PC-3 (cell line): ENCODE results near the gene USH1G. TPM values are rescaled to one million over a fixed set of nuclear protein-coding genes. Genes with fewer than 3 reads are reported as not detected.
A peak's percentile ranks its signal among the peaks of the same experiment; 100 is the strongest.

Experiments
- ATAC-seq: fragments of 200-7000 bp; cut with Tn5 transposase; 2 replicates; pipeline ENCODE4 v1.9.1; 2020; ENCODE audit warnings: mild to moderate bottlenecking, moderate library complexity
- BruUV-seq: library from RNA; stranded (reverse); fragments of 400-500 nt; replicated peaks from 2 replicates; lab custom pipeline; 2021; lab: Mats Ljungman, UMichigan
- CTCF ChIA-PET: fragments of 300-600 bp; sonication (Branson Sonifier 250); formaldehyde crosslinking; loops from one replicate; lab custom pipeline; 2022; ENCODE audit warnings: antibody characterized with exemption; lab: Charles Lee
- POLR2A ChIA-PET: fragments of 300-600 bp; sonication (Branson Sonifier 250); formaldehyde crosslinking; loops from one replicate; lab custom pipeline; 2022; ENCODE audit warnings: antibody characterized with exemption; ENCODE audit not compliant: unreplicated experiment; lab: Charles Lee
- DNase-seq: peaks from one replicate; pipeline ENCODE4 v3.0.0-alpha.2; 2015
- H2AFZ ChIP-seq: fragments of 300-600 bp; sonication (generic); 2 replicates; pipeline ENCODE4 v1.6.0; 2016; ENCODE audit warnings: antibody characterized with exemption, low read length
- H3F3A ChIP-seq: fragments of 300-600 bp; sonication (generic); one replicate; pipeline ENCODE4 v1.6.0; 2017; ENCODE audit warnings: antibody characterized with exemption, low read length, control low read depth, mild to moderate bottlenecking; ENCODE audit not compliant: unreplicated experiment
- H3K27ac ChIP-seq: fragments of 300-600 bp; sonication (generic); 2 replicates; pipeline ENCODE4 v1.5.1; 2016; ENCODE audit warnings: mild to moderate bottlenecking, low read length
- H3K27me3 ChIP-seq: fragments of 300-600 bp; sonication (generic); 2 replicates; pipeline ENCODE4 v1.6.1; 2016; ENCODE audit warnings: low read length, mixed read lengths
- H3K36me3 ChIP-seq: fragments of 300-600 bp; sonication (generic); 2 replicates; pipeline ENCODE4 v1.6.1; 2016; ENCODE audit warnings: low read depth, mixed run types, low read length, mixed read lengths
- H3K4me1 ChIP-seq: fragments of 300-600 bp; sonication (generic); 2 replicates; pipeline ENCODE4 v1.5.1; 2016; ENCODE audit warnings: low read length; ENCODE audit not compliant: insufficient read depth
- H3K4me2 ChIP-seq: fragments of 300-600 bp; sonication (generic); 2 replicates; pipeline ENCODE4 v1.6.0; 2016; ENCODE audit warnings: low read length
- H3K4me3 ChIP-seq: fragments of 300-600 bp; sonication (generic); 2 replicates; pipeline ENCODE4 v1.5.1; 2016; ENCODE audit warnings: mild to moderate bottlenecking, low read length, mixed read lengths
- H3K79me2 ChIP-seq: fragments of 300-600 bp; sonication (generic); 2 replicates; pipeline ENCODE4 v1.6.1; 2017; ENCODE audit warnings: low read length, mixed read lengths
- H3K9ac ChIP-seq: fragments of 300-600 bp; sonication (generic); 2 replicates; pipeline ENCODE4 v1.6.0; 2016; ENCODE audit warnings: mild to moderate bottlenecking, low read length
- H3K9me2 ChIP-seq: fragments of 300-600 bp; sonication (generic); replicated peaks from 2 replicates; pipeline ENCODE4 v1.6.1; 2016; ENCODE audit warnings: mixed run types, low read length, mixed read lengths
- H3K9me3 ChIP-seq: fragments of 300-600 bp; sonication (generic); 2 replicates; pipeline ENCODE4 v1.6.1; 2016; ENCODE audit warnings: low read length, mixed read lengths
- H4K20me1 ChIP-seq: fragments of 300-600 bp; sonication (generic); 2 replicates; pipeline ENCODE4 v1.6.1; 2016; ENCODE audit warnings: low read length, mixed read lengths
- EZH2 ChIP-seq: fragments of 300-600 bp; sonication (generic); IDR thresholded peaks from one replicate; pipeline ENCODE4 v1.6.1; 2017; ENCODE audit warnings: antibody characterized with exemption, mild to moderate bottlenecking, low read length; ENCODE audit not compliant: unreplicated experiment
- EZH2phosphoT487 ChIP-seq: fragments of 300-600 bp; sonication (generic); IDR thresholded peaks from 2 replicates; pipeline ENCODE4 v1.6.1; 2018; ENCODE audit warnings: mild to moderate bottlenecking, antibody characterized with exemption, low read length, borderline replicate concordance
- intact Hi-C: fragments of 100-400 bp; cut with micrococcal nuclease; formaldehyde crosslinking; loops from 2 replicates; pipeline ENCODE4 v1.9.0; 2023
- total RNA-seq: library from RNA; depleted of rRNA; stranded (reverse); fragments of >200 nt; gene quantifications from 2 replicates; pipeline ENCODE4 v1.2.3, GENCODE V29; 2014
- TF ChIP-seq, protein P1 (sequence below): fragments of 300-600 bp; sonication (generic); conservative IDR thresholded peaks from 2 replicates; pipeline ENCODE4 v1.5.1; 2017; ENCODE audit warnings: antibody characterized with exemption, low read depth, mild to moderate bottlenecking, low read length

Gene USH1G
- total RNA-seq, 1 experiment from 2014 or later = 0.04 TPM

DNA sequence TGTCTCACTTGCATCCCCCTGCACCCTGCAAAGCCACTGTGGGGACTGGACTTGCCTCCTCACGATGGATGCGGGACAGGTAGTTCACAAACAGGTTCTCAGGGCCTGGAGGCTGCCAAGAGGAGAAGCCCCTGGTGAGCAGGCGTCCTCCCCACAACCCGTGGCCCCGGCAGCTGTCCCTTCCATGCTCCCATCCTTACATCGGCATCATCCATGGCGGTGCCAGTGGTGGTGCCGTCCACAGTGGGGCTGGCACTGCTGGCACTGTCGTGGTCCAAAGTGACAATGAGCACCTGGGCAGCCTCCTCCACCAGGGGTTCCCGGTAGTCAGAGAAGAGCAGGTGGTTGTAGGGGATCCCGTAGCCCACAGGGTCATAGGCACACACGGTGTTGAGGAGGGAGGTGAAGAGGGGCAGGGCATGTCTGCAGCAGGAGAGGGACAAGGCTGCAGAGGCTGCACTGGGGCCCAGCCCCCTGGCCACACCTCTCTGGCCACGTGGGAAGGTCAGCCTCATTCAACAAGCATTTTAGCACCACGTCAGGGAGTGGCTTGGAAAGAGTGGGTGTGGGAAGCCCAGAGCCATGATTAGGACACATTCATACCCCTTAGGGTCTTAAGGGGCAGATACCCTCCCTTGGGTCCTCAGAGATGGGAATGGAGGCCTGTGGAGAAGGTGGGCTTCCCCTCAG is 36.9 kb upstream of the USH1G start:
- Histone ChIP-seq H3F3A (no peaks in the 10 kb centered on the region), H3K4me1 (no peaks in the 10 kb centered on the region), H3K9ac (no peak overlapping the region), H3K27ac (no peak overlapping the region), H3K79me2 (no peaks in the 10 kb centered on the region), H3K9me2 (no peaks in the 10 kb centered on the region), H4K20me1 (no peaks in the 10 kb centered on the region), H3K9me3 (no peaks in the 10 kb centered on the region), H3K27me3 (no peaks in the 10 kb centered on the region), H2AFZ (no peak overlapping the region), H3K4me3 (no peak overlapping the region), H3K4me2 (no peak overlapping the region), H3K36me3 (no peaks in the 10 kb centered on the region)
- DNase-seq = no peak
- ATAC-seq = no peak
- TF ChIP-seq, protein P1, sequence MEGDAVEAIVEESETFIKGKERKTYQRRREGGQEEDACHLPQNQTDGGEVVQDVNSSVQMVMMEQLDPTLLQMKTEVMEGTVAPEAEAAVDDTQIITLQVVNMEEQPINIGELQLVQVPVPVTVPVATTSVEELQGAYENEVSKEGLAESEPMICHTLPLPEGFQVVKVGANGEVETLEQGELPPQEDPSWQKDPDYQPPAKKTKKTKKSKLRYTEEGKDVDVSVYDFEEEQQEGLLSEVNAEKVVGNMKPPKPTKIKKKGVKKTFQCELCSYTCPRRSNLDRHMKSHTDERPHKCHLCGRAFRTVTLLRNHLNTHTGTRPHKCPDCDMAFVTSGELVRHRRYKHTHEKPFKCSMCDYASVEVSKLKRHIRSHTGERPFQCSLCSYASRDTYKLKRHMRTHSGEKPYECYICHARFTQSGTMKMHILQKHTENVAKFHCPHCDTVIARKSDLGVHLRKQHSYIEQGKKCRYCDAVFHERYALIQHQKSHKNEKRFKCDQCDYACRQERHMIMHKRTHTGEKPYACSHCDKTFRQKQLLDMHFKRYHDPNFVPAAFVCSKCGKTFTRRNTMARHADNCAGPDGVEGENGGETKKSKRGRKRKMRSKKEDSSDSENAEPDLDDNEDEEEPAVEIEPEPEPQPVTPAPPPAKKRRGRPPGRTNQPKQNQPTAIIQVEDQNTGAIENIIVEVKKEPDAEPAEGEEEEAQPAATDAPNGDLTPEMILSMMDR = no peak
- no peak for TF ChIP-seq EZH2phosphoT487
- no peak for TF ChIP-seq EZH2
- intact Hi-C loops = loop anchor here (2.0 to 5.0 kb wide), 4 partner anchors 27 to 242 kb away; partner anchors contain the start of genes CDR2L and MRPL58
- no TSS peak for BruUV-seq
- ChIA-PET CTCF (interaction anchor here (0.6 kb wide), 1 partner anchor 29 kb away, joined by 3 read pairs; no protein-coding TSS in a partner anchor), POLR2A (no interaction called here)

DNA sequence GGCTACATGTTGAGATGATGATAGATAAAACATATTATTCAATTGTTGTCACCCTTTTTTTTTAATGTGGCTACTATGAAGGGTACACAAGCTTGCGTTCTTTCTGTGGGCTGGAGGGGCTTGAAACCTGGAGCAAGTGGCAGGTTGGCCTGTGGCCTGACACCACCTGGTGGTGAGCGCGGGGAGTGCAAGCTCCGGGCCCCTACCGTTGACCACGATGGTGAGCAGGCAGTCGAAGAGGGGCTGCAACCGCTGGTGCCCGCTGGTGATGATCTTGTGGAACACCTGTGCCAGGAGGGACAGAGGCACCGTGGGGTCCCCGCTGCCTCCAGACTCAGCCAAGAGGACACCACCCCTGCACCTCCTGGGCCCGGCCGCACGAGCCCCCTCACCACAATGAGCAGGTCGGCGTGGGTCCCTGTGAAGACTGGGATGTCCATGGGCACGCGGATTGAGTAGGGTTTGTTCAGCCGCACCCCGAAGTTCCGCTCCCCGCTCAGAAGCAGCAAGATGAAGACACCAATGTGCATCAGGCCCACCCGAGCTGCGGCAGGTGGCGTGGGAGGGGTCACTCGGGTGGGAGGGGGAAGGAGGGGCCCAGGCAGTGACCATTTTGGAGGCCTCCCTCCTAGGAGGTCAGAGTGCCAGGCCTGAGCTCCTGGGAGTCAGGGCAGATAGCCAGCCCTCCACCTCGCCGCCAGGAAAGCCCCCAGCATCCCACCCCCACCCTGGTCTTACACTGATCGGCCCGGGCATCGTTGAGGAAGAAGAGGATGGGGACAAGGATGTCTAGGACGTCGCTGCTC is 35.1 kb upstream of the USH1G start:
- Histone ChIP-seq H3K4me2 (no peak overlapping the region), H3K27ac (no peak overlapping the region), H3K36me3 (no peaks in the 10 kb centered on the region), H3K4me1 (no peaks in the 10 kb centered on the region), H2AFZ (no peak overlapping the region), H4K20me1 (no peaks in the 10 kb centered on the region), H3K9me3 (no peaks in the 10 kb centered on the region), H3K27me3 (no peaks in the 10 kb centered on the region), H3K4me3 (no peak overlapping the region), H3K9me2 (no peaks in the 10 kb centered on the region), H3F3A (no peaks in the 10 kb centered on the region), H3K9ac (no peak overlapping the region), H3K79me2 (no peaks in the 10 kb centered on the region)
- ATAC-seq = peak; percentile 39
- POLR2A ChIA-PET = no interaction called here
- TF ChIP-seq, protein P1 = peak; percentile 97
- TF ChIP-seq EZH2phosphoT487 = no peak
- no peak for TF ChIP-seq EZH2
- peak; percentile 84 for DNase-seq
- intact Hi-C loops = loop anchor here (1.0 kb wide), 1 partner anchor 35 kb away; the partner anchor contains the start of gene USH1G
- CTCF ChIA-PET = interaction anchor here (0.5 to 1.6 kb wide), 5 partner anchors 14 to 1445 kb away, joined by 4 to 7 read pairs (median 5); partner anchors contain the start of genes HID1 and OTOP2
- BruUV-seq = TSS peak; percentile 5
